ENCODE results near the gene NUAK2.

GRCh38 chr1:205276689-205277065 is 44.9 kb downstream of the NUAK2 start:
- TF ChIP-seq CTCF (IDR thresholded peaks at IDR 0.05) (no peak), POLR2AphosphoS5 (IDR thresholded peaks at IDR 0.05) (no peak)
